GM19372 (cell line): ENCODE data around the gene UBE2Q2.

Experiments used
- ATAC-seq: cut with Tn5 transposase; IDR thresholded peaks from one replicate; pipeline ENCODE4 v1.9.1; 2021; ENCODE audit warnings: mild to moderate bottlenecking, low read depth, moderate library complexity; ENCODE audit not compliant: unreplicated experiment

The UBE2Q2 gene

GRCh38 chr15:75921732-75922703 is 78.8 kb downstream of the UBE2Q2 start:
- ATAC-seq: no peak

GRCh38 chr15:75923756-75924155 is 80.5 kb downstream of the UBE2Q2 start:
- no peak for ATAC-seq

- no peak for ATAC-seq
These were observed 81.3 kb downstream of the UBE2Q2 start for GRCh38 chr15:75924576-75924975.

GRCh38 chr15:75925440-75925839 is 82.2 kb downstream of the UBE2Q2 start:
- no peak for ATAC-seq

- ATAC-seq: no peak
These were observed 83.7 kb downstream of the UBE2Q2 start for GRCh38 chr15:75926931-75927330.

- no peak for ATAC-seq
These were observed 84.4 kb downstream of the UBE2Q2 start for GRCh38 chr15:75927601-75928000.

GRCh38 chr15:75928680-75929608 is 85.7 kb downstream of the UBE2Q2 start:
- ATAC-seq: no peak

- no peak for ATAC-seq
These were observed 86.7 kb downstream of the UBE2Q2 start for GRCh38 chr15:75929799-75930565.

- ATAC-seq: no peak
These were observed 87.6 kb downstream of the UBE2Q2 start for GRCh38 chr15:75930866-75931265.

- ATAC-seq: no peak
These were observed 99.2 kb downstream of the UBE2Q2 start for GRCh38 chr15:75942464-75942863.

GRCh38 chr15:75943246-75943645 is 100.0 kb downstream of the UBE2Q2 start:
- ATAC-seq: no peak

GRCh38 chr15:75943713-75944215 is 100.5 kb downstream of the UBE2Q2 start:
- ATAC-seq: no peak

- no peak for ATAC-seq
These were observed 102.7 kb downstream of the UBE2Q2 start for GRCh38 chr15:75945953-75946352.

GRCh38 chr15:75947092-75947491 is 103.8 kb downstream of the UBE2Q2 start:
- ATAC-seq: no peak

GRCh38 chr15:75948761-75949296 is 105.6 kb downstream of the UBE2Q2 start:
- ATAC-seq: no peak
